Measurements from ENCODE around the gene KLK10. TPM values are rescaled to one million over a fixed set of nuclear protein-coding genes. Genes with fewer than 3 reads are reported as not detected.
"Not testable (repeated sequence)": the region's sequence is repeated elsewhere in the genome, so short reads cannot be mapped to it uniquely, and the experiment has no call there.

Gene KLK10
- total RNA-seq, 1 experiment from 2014 or later: 33.6 TPM

DNA sequence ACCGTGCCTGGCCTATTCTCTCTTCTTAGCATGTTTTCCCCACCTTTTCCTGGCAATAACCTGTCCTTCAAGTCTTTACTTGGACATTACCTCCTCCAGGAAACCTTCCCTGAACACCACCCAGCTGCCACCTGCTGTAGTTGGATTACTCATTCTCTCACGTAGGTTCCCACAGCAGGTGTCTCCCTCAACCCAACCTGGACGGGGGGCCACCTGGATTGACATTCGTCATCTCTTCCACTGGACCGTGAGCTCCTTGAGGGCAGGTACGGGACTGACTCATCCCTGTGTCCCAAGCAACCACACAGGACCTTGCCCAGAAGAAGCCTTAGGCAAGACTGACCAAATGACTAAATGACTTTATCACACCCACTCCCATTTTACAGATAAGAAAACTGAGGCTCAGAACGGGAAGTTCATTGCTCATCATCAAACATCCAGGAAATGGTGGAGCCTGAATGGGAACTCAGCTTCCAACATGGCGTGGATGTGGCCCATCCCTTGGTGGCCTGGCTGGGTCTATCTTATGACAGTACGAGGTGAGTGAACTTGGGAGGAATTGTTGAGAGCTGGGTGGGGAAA is 46.6 kb downstream of the KLK10 start:
- ChIA-PET CTCF (no interaction called here), POLR2A (interaction anchor here (0.7 to 1.7 kb wide), 2 partner anchors 28 to 42 kb away, joined by 3 to 4 read pairs; partner anchors contain the start of gene KLK8), RAD21 (ENCODE audit: low non-redundant PET in 1 of 2, low total read pairs in 2 of 2, uncharacterized antibody in 2 of 2, unreplicated experiment in 2 of 2) (no interaction called here)
- H3K4me3 ChIP-seq (replicated peaks in 1 of 2; ENCODE audit: low read depth in 1 of 2, low read length in 2 of 2): no peak overlapping the region
- no peaks in the 10 kb centered on the region for H3K79me2 ChIP-seq (ENCODE audit: insufficient read depth, low read length)
- no peaks in the 10 kb centered on the region for H3K27me3 ChIP-seq (ENCODE audit: insufficient read depth, low read length)
- H3K9me2 ChIP-seq (ENCODE audit: insufficient read depth): no peaks in the 10 kb centered on the region
- H4K20me1 ChIP-seq (ENCODE audit: insufficient read depth): no peaks in the 10 kb centered on the region
- ATAC-seq (no peak), DNase-seq (ENCODE audit: low read depth, low spot score) (peak; percentile 67)
- BruUV-seq (replicated peaks): no TSS peak
- TF ChIP-seq, protein P1, sequence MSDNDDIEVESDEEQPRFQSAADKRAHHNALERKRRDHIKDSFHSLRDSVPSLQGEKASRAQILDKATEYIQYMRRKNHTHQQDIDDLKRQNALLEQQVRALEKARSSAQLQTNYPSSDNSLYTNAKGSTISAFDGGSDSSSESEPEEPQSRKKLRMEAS (IDR thresholded peaks at IDR 0.05): peak; percentile 61
- no peak for TF ChIP-seq EGR1 (IDR thresholded peaks at IDR 0.05; ENCODE audit: low read depth)
- TF ChIP-seq SP1 (IDR thresholded peaks at IDR 0.05; ENCODE audit: low read depth): peak; percentile 52
- no peak for TF ChIP-seq ELF1 (IDR thresholded peaks at IDR 0.05; ENCODE audit: borderline replicate concordance, low read depth)
- no peak for TF ChIP-seq SIN3A (IDR thresholded peaks at IDR 0.05; ENCODE audit: low read depth)
- TF ChIP-seq FOSL1 (IDR thresholded peaks at IDR 0.05; ENCODE audit: low read depth): peak; percentile 55; the same call in 1 of the 2 replicates
- TF ChIP-seq CBX3 (IDR thresholded peaks at IDR 0.05; ENCODE audit: low read depth): peak; percentile 88
- TF ChIP-seq RAD21 (IDR thresholded peaks at IDR 0.05; ENCODE audit: low read depth): no peak; the same call in 1 of the 2 replicates
- peak; percentile 47; the same call in 1 of the 2 replicates for TF ChIP-seq JUND (IDR thresholded peaks at IDR 0.05)
- TF ChIP-seq ZNF274 (IDR thresholded peaks at IDR 0.05; ENCODE audit: low read depth, low read length): no peak
- no peak overlapping the region for H3K9ac ChIP-seq (ENCODE audit: low read length)
- H3K36me3 ChIP-seq (ENCODE audit: control insufficient read depth in 1 of 2, insufficient read depth in 2 of 2, low read length in 2 of 2): no peaks in the 10 kb centered on the region
- intact Hi-C loops (cut with micrococcal nuclease): no loop called here
- no peak overlapping the region for H3K27ac ChIP-seq (ENCODE audit: low read depth, low read length)
- H3K9me3 ChIP-seq (ENCODE audit: control insufficient read depth in 1 of 2, insufficient read depth in 1 of 2, low read depth in 1 of 2, low read length in 2 of 2): no peaks in the 10 kb centered on the region
- H2AFZ ChIP-seq (ENCODE audit: low read depth, low read length, poor library complexity, severe bottlenecking): no peak overlapping the region
- peak overlapping the region; percentile 2 for H3K4me2 ChIP-seq (ENCODE audit: low read length)
- H3K4me1 ChIP-seq (ENCODE audit: control insufficient read depth in 1 of 2, insufficient read depth in 2 of 2, low read length in 2 of 2): peaks cover 47 to 92% of the 10 kb centered on the region in 2 experiments

GRCh38 chr19:50969810-50970209 is 49.7 kb downstream of the KLK10 start:
- H3K9me2 ChIP-seq (ENCODE audit: insufficient read depth); H3K36me3 ChIP-seq (ENCODE audit: control insufficient read depth in 1 of 2, insufficient read depth in 2 of 2, low read length in 2 of 2); H3K27me3 ChIP-seq (ENCODE audit: insufficient read depth, low read length); DNase-seq (ENCODE audit: low read depth, low spot score); H3K79me2 ChIP-seq (ENCODE audit: insufficient read depth, low read length); H3K9me3 ChIP-seq (ENCODE audit: control insufficient read depth in 1 of 2, insufficient read depth in 1 of 2, low read depth in 1 of 2, low read length in 2 of 2); ATAC-seq; BruUV-seq (replicated peaks); H4K20me1 ChIP-seq (ENCODE audit: insufficient read depth): not testable (repeated sequence)
- Histone ChIP-seq H3K4me1 (ENCODE audit: control insufficient read depth in 1 of 2, insufficient read depth in 2 of 2, low read length in 2 of 2) (peaks cover 42 to 88% of the 10 kb centered on the region in 2 experiments), H2AFZ (ENCODE audit: low read depth, low read length, poor library complexity, severe bottlenecking) (peak overlapping the region; percentile 55), H3K4me3 (replicated peaks in 1 of 2; ENCODE audit: low read depth in 1 of 2, low read length in 2 of 2) (peak overlapping the region; percentile 37 to 53), H3K9ac (ENCODE audit: low read length) (peak overlapping the region; percentile 65), H3K4me2 (ENCODE audit: low read length) (peak overlapping the region; percentile 71), H3K27ac (ENCODE audit: low read depth, low read length) (peak overlapping the region; percentile 95)
- ChIA-PET POLR2A (interaction anchor here (0.9 to 1.4 kb wide), 3 partner anchors 31 to 48 kb away, joined by 3 to 8 read pairs (median 4); partner anchors contain the start of gene KLK8), CTCF (interaction anchor here (1.0 kb wide), 1 partner anchor 47 kb away, joined by 3 read pairs; no protein-coding TSS in a partner anchor), RAD21 (ENCODE audit: low non-redundant PET in 1 of 2, low total read pairs in 2 of 2, uncharacterized antibody in 2 of 2, unreplicated experiment in 2 of 2) (interaction anchor here (0.9 kb wide), 2 partner anchors 38 to 39 kb away, joined by 3 to 4 read pairs; no protein-coding TSS in a partner anchor)
- intact Hi-C loops (cut with micrococcal nuclease): loop anchor here (2.0 to 5.0 kb wide), 3 partner anchors 32 to 47 kb away; partner anchors contain the start of gene KLK8
